NCI-H1092 (cell line): ENCODE results near the gene BCAR3.

Source experiments
- DNase-seq: peaks from one replicate; lab custom pipeline; 2025; lab: John Stamatoyannopoulos, UW

The BCAR3 gene

GRCh38 chr1:93546162-93546863, 135.3 kb downstream of the BCAR3 start:
- no peak for DNase-seq

DNA sequence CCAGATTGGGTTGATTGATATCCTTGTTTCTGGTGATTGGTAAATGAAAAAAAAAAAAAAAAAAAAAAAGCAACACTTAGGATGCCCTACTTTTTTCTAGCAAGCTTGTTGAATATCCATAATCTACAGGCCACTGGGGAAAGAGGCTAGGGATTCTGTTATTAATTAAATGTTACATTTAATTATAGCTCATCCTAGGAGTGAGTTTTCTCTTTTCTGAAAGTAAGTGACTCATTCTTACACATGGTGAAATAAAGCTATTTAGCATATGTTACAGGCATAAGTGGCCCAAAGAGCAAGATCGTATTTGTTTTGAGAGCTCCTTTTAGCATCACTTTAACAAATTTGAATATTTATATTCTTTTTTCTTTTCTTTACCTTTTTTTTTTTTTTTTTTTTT, 139.2 kb downstream of the BCAR3 start:
- no peak for DNase-seq

DNA sequence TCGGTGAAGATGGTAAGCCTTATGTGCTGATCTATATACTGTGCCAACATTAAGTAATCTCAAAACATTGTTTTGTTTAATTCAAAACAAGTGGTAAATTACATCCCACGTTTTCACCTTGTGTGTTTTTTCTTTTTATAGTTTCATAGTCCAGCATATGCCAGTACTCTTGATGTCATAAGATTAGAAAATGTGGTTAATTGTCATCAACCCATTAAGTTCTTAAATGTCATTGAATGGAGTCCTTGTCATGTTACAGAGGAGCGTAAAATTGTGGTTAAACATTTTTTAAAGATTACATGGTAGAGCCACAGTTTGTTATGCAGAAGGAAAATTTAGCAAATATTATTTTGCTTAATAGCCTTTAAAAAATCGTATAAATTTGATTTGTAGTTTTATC, 140.6 kb downstream of the BCAR3 start:
- DNase-seq, result no peak

DNA sequence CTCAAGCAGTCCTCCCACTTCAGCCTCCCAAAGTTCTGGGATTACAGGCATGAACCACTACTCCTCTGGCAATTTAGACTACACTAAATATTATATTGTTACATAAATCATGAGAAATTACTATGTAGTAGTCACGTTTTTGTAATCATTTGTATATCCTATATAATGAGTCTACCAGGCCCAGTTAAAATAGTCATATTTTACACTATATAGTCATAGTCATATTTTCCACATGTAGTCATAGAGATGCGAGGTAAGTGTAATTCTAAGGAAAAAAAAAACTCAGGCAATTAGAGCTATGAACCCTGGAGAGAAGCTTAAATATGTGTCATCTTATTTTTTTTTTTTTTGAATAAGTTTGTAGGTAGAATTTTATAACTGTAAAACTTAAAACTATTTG, 143.7 kb downstream of the BCAR3 start:
- DNase-seq, result no peak

GRCh38 chr1:93537396-93537795, 144.2 kb downstream of the BCAR3 start:
- DNase-seq, result no peak

GRCh38 chr1:93533677-93534076, 148.0 kb downstream of the BCAR3 start:
- DNase-seq, result no peak

DNA sequence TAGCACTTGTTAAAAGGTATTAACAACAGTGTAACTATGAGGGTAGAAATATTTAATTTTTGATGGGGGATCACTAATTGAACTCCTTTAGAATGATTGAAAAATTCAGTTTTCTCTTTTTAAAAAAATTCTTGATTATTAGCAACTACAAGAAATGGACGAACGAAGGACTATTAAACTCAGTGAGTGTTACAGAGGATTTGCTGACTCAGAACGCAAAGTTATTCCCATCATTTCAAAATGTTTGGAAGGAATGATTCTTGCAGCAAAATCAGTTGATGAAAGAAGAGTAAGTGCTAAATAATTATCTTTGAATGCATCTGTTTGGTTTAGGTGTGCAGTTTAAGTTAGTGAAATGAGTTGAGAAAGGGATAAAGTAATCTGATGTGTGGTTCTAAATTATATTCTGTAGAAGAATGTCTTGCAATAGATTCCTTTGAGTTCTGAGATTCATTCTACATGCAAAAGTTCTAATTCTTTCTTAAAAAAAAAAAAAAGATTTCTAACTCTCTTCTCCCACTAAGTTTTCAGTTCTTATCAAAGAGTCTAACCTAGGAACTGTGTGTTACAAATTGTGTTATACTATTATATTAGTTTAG, 148.8 kb downstream of the BCAR3 start:
- DNase-seq, result no peak

GRCh38 chr1:93531193-93531592, 150.4 kb downstream of the BCAR3 start:
- no peak for DNase-seq

GRCh38 chr1:93528412-93528811, 153.2 kb downstream of the BCAR3 start:
- DNase-seq, result no peak

DNA sequence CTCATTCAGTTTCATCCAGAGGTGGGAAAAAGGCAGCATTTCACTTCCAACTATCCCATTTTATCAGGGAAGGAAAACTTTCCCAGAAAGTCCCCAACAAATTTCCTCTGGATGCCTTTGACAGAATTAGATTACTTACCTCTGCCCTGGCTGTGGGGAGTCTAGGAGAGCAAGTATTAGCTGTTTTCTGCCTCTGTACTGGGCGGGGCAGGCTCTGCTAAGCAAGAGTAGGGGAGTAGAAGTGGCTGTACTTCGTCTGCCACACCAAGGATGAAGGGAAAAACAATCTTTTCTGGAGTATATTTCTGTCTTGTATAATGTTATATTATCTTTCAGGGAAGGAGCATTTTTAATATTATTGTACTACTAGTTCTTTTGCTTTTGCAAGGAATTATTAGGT, 155.2 kb downstream of the BCAR3 start:
- no peak for DNase-seq

DNA sequence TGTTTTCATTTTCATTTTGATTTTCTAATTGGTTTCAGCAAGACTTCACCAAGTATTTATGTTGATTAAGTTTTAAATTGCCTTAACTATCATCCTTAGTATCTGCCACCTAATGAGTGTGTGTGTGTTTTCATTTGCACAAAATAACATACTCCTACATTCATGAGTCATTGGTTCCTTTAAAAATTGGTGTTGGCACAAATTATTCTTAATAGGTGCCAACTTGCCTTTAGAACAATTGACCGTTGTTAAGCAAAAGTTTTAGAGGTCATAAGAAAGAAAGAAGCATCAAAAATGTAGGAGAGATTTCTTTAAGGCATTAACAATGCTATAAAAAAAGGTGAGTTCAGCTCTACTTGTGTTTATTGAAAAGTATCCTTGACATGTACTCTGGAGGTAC, 156.2 kb downstream of the BCAR3 start:
- no peak for DNase-seq

DNA sequence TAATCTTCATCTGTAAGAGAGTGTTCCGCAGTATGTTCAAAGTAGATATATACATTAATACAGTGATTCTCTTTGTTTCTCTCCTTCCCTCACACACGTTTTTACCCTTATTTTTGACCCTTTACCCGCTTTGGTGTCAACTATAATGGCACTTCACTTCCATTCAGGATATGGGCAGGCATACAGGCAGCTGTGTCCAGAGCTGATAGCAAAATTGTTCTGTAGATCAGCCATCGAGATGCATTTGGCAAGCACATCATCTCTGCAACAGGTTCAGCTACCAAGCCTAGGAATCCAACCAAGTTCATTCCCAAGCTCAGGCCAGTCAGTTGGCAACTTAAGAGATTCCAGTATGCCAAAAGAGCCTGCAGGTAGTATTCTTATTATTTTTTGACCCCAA, 158.9 kb downstream of the BCAR3 start:
- no peak for DNase-seq

- DNase-seq, result no peak
Observed at GRCh38 chr1:93521618-93522017, 160.0 kb downstream of the BCAR3 start.

DNA sequence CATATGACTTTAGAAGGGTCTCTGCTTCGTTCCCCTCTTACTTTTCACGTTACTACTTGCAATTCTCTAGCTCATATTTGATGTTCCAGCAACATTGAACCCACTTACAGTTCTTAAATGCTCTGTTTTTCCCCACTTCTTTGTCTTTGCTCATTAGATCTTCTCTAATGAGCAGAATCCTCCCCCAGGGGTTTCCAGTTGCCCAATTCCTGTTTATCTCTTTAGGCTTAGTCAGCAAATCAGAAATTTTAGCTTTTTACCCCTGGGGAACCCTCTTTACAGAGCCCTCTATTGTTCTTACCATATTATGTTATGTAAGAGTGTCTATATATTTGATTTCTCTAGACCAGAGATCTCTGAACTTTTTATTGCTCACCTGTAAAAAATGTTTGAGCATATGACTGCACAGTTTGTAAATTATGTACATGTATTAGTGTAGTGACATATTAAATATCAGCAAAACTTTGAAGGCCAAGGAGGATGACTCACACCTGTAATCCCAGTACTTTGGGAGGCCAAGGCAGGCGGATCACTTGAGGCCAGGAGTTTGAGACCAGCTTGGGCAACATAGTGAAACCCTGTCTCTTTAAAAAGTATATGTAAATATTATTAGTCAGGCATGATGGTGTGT, 162.3 kb downstream of the BCAR3 start:
- DNase-seq, result no peak

DNA sequence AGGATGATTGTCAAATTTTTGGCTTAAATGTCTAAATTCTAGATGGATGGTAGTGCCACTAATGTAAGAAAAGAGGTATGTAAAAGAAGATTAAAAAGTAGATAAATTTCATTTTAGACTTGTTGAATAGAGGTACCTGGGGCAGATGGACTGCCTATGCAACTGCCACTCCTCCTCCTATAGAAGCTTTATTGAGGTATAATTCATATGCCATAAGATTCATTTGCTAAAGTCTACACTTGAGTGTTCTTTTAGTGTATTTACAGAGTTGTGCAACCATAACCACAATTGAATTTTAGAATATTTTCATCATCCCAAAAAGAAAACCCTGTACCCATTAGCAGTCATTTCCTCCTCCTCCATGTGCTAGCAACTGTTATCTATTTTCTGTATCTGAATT, 163.1 kb downstream of the BCAR3 start:
- DNase-seq, result no peak

DNA sequence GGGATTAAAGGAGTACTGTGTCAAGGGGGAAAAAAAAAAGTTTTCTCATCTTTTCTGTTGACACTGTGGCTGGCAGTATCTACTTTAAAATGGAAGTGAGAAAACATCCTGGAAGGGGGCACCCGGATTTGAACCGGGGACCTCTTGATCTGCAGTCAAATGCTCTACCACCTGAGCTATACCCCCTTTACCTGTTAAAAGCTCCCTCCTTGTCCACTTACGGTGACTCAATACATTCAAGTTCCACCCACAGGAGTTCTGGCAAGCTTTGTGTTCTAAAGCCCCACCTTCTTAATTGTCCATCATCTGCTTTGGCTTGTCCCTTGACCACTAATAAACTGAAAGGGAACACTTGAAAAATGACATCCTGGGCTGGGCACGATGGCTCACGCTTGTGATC, 165.5 kb downstream of the BCAR3 start:
- DNase-seq, result no peak
